CD4-positive, alpha-beta T cell treated with Interleukin-21 for 1 hour (primary cell): Measurements from ENCODE around the gene G3BP2.
"Not testable (repeated sequence)": the region's sequence is repeated elsewhere in the genome, so short reads cannot be mapped to it uniquely, and the experiment has no call there.

Experiments
- DNase-seq: peaks from one replicate; pipeline ENCODE4 v3.0.0-alpha.2; 2020

G3BP2 gene

DNA sequence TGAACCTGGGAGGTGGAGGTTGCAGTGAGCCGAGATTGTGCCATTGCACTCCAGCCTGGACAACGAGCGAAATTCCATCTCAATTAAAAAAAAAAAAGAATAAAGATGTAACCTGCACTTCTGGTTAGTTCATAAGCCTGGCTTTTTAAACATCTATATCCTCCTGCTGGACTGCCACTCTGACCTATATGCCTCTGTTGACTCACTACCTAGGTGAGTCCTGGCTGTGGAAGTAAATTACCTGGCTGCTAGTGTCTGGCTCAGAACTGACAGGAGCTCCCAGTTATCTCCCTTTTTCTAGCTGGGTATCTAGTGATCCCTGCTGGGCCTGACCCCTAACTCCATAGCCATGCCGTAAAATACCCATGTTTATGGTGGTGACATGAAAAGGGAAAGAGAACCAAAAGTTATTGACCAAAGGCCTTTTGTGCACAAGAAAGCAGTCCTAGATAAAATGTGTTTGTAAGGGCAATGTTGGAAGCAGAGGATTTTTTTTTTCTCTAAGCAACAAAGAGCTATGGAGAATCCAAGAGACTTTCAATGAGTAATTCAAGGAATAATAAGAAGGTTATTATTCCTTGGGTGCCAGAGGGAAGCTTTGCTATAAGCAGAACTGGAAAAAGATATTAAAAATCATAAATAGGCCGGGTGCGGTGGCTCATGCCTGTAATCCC lies 10.4 kb upstream of the G3BP2 start:
- no peak for DNase-seq

- DNase-seq = no peak
Measured at GRCh38 chr4:75679876-75680575, 6.8 kb upstream of the G3BP2 start.

GRCh38 chr4:75678965-75679364 lies 5.8 kb upstream of the G3BP2 start:
- DNase-seq = no peak

GRCh38 chr4:75678473-75678872 lies 5.3 kb upstream of the G3BP2 start:
- DNase-seq = no peak

DNA sequence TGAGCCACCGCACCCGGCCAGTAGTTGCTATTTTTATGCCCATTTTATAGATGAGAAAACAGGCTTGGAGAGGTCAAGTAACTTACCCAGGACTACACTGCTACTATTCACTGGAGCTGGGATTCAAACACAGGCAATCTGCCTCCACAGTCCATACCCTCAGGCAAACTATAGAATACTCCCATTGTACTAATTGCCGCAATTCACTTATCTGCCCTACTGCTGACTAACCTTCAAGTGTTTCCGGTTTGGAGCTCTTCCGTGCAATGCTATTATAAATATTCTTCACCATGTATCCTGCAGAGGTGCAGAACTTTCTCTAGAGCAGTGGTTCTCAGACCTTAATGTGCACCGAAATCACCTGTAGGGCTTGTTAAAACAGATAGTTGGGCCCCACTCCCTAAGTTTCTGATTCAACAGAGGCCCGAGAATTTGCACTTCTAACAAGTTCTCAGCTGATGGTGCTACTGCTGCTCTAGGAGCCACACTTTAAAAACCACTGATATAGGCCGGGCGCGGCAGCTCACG lies 1.9 kb upstream of the G3BP2 start:
- DNase-seq = no peak

DNA sequence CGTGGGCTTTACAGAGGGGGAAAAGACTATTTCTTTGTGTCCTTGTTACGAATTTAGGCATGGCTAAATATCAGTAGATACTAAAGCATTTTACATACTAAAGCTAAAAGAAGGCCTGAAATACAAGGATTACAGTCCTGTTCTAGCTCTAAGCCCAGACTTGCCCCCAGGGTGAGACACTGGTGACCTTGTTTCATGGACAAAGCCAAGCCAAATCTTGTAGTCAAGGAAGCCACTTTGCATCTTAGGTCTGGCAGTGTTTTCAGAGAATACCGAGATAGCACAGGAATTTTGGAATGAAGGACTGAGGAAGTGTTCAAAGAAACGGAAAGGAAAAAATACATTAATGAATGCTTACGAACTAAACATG lies 733 bp upstream of the G3BP2 start:
- DNase-seq = no peak

- DNase-seq = peak; percentile 82
Measured at GRCh38 chr4:75672461-75673026, 667 bp downstream of the G3BP2 start.

DNA sequence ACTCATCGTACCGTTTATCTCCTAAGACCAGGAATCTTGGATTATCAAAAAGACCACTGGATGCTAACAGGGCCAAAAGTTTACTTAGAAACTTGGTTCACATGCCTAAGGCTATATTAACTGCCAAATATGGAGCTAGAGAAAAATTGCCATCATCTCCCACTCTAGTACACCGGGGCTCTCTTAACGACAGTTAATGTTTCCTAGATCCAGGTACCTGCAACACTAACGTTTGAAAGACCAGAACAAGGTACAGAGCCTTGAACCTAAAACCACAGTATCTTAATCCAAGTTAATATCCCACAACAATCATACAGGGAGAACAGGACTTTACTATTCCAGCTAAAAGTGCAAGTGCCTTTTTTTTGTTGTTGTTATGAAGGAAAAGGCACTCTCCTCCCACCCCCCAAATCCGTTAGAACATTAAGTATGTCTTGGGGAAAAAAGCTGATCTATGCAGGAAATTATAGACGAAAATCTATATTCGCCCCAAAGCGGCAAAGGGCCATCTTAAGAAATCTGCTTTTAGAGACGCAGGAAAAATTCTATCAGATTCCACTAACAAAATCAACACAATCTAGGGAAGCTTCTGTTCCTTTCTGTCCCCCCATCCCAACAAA lies 1.3 kb downstream of the G3BP2 start:
- no peak for DNase-seq

- DNase-seq = no peak
Measured at GRCh38 chr4:75668596-75668995, 4.6 kb downstream of the G3BP2 start.

DNA sequence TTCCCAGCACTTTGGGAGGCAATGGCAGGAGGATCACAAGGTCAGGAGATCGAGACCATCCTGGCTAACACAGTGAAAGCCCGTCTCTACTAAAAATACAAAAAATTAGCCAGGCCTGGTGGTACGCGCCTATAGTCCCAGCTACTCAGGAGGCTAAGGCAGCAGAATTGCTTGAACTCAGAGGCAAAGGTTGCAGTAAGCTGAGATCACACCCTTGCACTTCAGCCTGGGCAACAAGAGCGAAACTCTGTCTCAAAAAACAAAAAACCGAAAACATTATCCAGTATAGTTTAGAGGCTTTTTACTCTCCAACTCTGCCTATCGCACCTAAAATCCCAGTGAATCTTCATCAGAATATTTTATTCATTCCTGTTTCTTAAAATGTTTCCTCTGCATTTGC lies 5.6 kb downstream of the G3BP2 start:
- not testable (repeated sequence) for DNase-seq

DNA sequence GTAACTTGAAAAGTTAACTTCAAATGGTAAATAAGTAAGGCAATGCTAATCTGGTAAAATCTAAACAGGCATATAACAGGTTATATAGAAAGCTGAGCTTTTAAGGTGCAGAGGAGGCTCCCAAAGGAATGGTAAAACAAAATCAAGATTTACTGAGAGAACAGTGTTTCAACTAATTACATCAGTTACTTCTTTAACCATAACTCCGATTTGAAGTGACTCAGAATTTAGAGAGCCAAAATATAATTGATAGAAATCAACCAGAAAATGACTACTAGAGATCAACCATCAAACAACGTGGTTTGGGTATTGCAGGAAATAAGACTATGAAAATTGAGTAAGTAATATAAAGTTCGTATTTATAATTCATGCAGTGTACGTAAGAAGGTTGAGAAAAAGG lies 6.9 kb downstream of the G3BP2 start:
- DNase-seq = no peak

DNA sequence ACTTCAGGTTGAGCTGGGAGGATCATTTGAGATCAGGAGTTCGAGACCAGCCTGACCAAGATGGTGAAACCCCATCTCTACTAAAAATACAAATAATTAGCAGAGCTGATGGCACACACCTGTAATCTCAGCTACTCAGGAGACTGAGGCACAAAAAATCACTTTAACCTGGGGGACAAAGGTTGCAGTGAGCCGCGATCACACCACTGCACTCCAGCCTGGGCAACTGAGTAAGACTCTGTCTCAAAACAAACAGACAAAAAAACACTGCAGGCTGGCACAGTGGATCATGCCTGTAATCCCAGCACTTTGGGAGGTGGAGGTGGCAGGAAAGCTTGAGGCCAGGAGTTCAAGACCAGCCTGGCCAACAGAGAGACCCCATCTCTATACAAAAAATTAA lies 8.6 kb downstream of the G3BP2 start:
- DNase-seq = not testable (repeated sequence)

- DNase-seq = no peak
Measured at GRCh38 chr4:75662626-75663025, 10.6 kb downstream of the G3BP2 start.

GRCh38 chr4:75660491-75660890 lies 12.7 kb downstream of the G3BP2 start:
- DNase-seq = no peak

- no peak for DNase-seq
Measured at GRCh38 chr4:75659512-75660031, 13.6 kb downstream of the G3BP2 start.

DNA sequence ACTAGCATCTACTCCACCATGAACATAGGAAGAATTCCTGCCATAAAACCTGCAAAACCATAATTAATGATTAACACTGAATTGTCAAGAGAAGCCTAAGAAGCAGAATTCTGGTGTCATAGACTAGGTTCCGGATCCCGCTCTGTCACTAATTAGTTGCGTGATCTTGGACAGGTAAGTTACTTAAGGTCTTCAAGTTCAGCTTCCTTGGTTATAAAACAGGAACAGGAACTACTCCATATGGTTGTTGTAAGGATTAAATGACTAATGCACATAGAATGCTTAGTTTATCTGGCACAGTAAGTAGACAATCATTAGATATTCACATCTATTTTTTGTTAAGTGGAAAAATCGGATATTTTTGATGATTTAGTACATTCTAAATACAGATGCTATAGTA lies 14.3 kb downstream of the G3BP2 start:
- no peak for DNase-seq

DNA sequence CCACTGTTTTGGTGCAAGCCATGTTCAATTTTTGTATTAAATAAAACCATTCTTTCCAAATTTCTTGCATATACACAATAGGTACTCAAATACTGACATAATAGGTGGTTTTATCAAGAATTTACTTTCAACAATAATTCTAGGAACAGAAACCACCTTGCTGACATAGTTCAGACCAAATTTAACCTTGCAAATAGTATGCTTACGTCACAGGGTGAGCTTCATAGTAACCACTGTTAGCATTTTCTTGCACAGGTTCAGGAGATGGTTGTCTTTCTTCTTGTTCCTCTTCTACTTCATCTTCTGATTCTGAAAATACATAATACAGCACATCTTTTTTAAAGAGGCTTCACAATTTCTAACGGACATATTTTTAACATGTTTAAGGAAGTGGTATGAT lies 17.6 kb downstream of the G3BP2 start:
- DNase-seq = peak; percentile 69

GRCh38 chr4:75654905-75655304 lies 18.3 kb downstream of the G3BP2 start:
- peak; percentile 58 for DNase-seq

DNA sequence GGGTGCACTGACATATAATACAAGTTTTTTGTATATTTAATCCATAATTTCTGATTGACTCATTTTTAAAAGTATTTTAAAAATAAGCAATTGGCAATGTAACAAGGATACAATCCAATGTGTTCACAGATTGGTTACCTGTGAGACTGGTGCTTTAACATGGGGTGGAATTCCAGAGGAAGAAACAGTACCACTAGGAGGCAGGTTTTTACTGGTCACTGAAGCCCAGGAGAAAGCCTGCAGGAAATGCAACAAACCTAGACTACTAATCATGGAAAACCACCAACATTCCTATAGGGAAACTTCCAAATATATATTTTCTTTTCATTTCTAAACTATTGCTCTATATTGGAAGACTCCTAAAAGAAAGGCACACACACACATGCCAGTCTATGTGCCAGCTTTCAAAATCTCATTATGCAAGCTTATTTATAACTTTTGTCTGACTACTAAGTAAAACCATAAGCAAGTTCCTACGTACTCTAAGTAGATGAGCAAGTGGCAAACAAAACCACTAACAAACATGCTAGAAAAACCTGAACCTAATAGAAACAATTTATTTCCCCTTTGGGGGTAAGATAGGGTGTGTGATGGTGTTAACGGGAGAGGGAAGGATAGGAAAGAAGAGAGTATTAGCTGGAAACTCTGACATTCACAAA lies 19.2 kb downstream of the G3BP2 start:
- no peak for DNase-seq

GRCh38 chr4:75644095-75644494 lies 29.1 kb downstream of the G3BP2 start:
- no peak for DNase-seq

DNA sequence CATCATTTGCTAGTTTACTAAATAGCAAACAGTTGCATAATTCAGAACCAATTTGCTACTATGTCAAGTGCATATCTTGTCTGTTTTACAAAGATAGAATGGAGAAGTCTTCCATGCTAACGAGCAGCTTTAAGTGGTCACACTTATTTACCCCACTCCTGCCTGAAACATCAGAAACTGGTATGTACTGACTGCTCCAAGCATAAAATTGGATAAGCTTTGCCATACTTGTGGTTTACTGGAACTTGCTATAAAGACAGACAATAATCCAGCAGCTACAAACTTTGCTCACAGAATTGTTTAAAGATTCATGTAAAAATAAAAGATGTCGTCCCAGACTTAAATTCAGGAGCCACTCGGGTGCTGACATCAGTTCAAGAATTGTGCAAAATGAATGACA lies 29.6 kb downstream of the G3BP2 start:
- DNase-seq = no peak

- no peak for DNase-seq
Measured at GRCh38 chr4:75639124-75639695, 34.0 kb downstream of the G3BP2 start.

GRCh38 chr4:75637827-75638226 lies 35.4 kb downstream of the G3BP2 start:
- no peak for DNase-seq
